ENCODE results near the gene DBF4B. TPM values are rescaled to one million over a fixed set of nuclear protein-coding genes. Genes with fewer than 3 reads are reported as not detected.

The DBF4B gene
- total and polyA plus RNA-seq, 2 of the 13 experiments (the other 11 are each of a cell fraction or from before 2014, with no cell fraction given) = 11.7 to 13.2 TPM

DNA sequence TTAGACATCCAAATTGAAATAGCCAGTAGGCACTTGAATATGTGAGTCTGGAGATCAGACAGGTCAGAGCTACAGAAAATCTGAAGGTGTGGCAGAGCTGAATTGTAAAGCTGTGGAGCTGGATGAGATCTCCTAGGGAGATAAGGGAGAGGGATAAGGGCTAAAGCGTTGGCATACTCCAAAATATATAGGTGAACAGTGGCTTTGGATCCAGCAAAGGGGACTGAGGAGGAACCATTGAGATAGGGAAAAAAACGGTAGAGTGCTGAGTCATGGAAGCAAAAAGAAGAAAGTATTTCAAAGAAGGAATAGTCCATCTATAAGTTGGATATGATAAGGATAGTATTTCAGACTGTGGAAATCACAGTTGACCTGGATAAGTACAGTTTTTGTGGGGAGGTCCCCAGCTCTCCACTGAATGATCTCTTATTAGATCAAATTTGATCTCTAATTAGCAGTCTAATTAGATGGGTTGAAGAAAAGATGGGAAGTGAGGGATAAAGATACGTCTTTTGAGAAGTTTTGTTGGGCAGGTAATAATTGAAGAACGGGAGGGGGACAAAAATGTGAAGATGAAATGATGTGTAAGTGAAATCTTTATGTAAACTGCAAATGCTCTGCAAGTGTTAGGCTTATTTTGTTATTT, 587 bp upstream of the DBF4B start (continued):
- TF ChIP-seq, protein P1, sequence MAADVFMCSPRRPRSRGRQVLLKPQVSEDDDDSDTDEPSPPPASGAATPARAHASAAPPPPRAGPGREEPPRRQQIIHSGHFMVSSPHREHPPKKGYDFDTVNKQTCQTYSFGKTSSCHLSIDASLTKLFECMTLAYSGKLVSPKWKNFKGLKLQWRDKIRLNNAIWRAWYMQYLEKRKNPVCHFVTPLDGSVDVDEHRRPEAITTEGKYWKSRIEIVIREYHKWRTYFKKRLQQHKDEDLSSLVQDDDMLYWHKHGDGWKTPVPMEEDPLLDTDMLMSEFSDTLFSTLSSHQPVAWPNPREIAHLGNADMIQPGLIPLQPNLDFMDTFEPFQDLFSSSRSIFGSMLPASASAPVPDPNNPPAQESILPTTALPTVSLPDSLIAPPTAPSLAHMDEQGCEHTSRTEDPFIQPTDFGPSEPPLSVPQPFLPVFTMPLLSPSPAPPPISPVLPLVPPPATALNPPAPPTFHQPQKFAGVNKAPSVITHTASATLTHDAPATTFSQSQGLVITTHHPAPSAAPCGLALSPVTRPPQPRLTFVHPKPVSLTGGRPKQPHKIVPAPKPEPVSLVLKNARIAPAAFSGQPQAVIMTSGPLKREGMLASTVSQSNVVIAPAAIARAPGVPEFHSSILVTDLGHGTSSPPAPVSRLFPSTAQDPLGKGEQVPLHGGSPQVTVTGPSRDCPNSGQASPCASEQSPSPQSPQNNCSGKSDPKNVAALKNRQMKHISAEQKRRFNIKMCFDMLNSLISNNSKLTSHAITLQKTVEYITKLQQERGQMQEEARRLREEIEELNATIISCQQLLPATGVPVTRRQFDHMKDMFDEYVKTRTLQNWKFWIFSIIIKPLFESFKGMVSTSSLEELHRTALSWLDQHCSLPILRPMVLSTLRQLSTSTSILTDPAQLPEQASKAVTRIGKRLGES (CRISPR knock-in tag; IDR thresholded peaks at IDR 0.05; ENCODE audit: borderline replicate concordance) = 0 out of 2 replicates have a peak, but pooled peaks have one; percentile 29
- 0 out of 2 replicates have a peak, but pooled peaks have one; percentile 26 for TF ChIP-seq REL (CRISPR knock-in tag; conservative IDR thresholded peaks at IDR 0.05)
- TF ChIP-seq PTBP1 (IDR thresholded peaks at IDR 0.05; ENCODE audit: low read depth, low read length, poor library complexity, severe bottlenecking) = no peak
- TF ChIP-seq NCOR1 (IDR thresholded peaks at IDR 0.05; ENCODE audit: borderline replicate concordance, low read length) = no peak
- TF ChIP-seq ZNF460 (CRISPR knock-in tag; IDR thresholded peaks at IDR 0.05; ENCODE audit: borderline replicate concordance) = 0 out of 2 replicates have a peak, but pooled peaks have one; percentile 3
- no peak for TF ChIP-seq ZNF253 (CRISPR knock-in tag; IDR thresholded peaks at IDR 0.05; ENCODE audit: borderline replicate concordance)
- TF ChIP-seq KDM2A (CRISPR knock-in tag; IDR thresholded peaks at IDR 0.05; ENCODE audit: borderline replicate concordance, low read depth) = no peak
- TF ChIP-seq, protein P2, sequence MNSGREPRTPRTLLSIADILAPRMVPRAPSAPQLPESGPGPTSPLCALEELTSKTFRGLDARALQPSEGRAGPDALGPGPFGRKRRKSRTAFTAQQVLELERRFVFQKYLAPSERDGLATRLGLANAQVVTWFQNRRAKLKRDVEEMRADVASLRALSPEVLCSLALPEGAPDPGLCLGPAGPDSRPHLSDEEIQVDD (CRISPR knock-in tag; IDR thresholded peaks at IDR 0.05; ENCODE audit: borderline replicate concordance) = no peak
- no peak for TF ChIP-seq ELF4 (CRISPR knock-in tag; IDR thresholded peaks at IDR 0.05; ENCODE audit: borderline replicate concordance)
- peak; percentile 56; the same call in 1 of the 2 replicates for TF ChIP-seq NFE2 (CRISPR knock-in tag; IDR thresholded peaks at IDR 0.05)
- no peak for TF ChIP-seq ZZZ3 (CRISPR knock-in tag; IDR thresholded peaks at IDR 0.05; ENCODE audit: borderline replicate concordance)
- TF ChIP-seq ZNF263 (CRISPR knock-in tag; IDR thresholded peaks at IDR 0.05) = no peak
- TF ChIP-seq, protein P3, sequence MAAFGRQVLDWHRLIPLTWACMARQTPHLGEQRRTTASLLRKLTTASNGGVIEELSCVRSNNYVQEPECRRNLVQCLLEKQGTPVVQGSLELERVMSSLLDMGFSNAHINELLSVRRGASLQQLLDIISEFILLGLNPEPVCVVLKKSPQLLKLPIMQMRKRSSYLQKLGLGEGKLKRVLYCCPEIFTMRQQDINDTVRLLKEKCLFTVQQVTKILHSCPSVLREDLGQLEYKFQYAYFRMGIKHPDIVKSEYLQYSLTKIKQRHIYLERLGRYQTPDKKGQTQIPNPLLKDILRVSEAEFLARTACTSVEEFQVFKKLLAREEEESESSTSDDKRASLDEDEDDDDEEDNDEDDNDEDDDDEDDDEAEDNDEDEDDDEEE (CRISPR knock-in tag; IDR thresholded peaks at IDR 0.05) = no peak
- no peak for TF ChIP-seq ZNF326 (CRISPR knock-in tag; IDR thresholded peaks at IDR 0.05; ENCODE audit: borderline replicate concordance)
- TF ChIP-seq, protein P4, sequence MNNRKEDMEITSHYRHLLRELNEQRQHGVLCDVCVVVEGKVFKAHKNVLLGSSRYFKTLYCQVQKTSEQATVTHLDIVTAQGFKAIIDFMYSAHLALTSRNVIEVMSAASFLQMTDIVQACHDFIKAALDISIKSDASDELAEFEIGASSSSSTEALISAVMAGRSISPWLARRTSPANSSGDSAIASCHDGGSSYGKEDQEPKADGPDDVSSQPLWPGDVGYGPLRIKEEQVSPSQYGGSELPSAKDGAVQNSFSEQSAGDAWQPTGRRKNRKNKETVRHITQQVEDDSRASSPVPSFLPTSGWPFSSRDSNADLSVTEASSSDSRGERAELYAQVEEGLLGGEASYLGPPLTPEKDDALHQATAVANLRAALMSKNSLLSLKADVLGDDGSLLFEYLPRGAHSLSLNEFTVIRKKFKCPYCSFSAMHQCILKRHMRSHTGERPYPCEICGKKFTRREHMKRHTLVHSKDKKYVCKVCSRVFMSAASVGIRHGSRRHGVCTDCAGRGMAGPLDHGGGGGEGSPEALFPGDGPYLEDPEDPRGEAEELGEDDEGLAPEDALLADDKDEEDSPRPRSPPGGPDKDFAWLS (CRISPR knock-in tag; IDR thresholded peaks at IDR 0.05; ENCODE audit: borderline replicate concordance) = no peak
- TF ChIP-seq, protein P5, sequence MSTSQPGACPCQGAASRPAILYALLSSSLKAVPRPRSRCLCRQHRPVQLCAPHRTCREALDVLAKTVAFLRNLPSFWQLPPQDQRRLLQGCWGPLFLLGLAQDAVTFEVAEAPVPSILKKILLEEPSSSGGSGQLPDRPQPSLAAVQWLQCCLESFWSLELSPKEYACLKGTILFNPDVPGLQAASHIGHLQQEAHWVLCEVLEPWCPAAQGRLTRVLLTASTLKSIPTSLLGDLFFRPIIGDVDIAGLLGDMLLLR (CRISPR knock-in tag; IDR thresholded peaks at IDR 0.05) = no peak
- no peak for TF ChIP-seq U2AF2 (IDR thresholded peaks at IDR 0.05; ENCODE audit: low read depth, low read length)
- TF ChIP-seq, protein P6, sequence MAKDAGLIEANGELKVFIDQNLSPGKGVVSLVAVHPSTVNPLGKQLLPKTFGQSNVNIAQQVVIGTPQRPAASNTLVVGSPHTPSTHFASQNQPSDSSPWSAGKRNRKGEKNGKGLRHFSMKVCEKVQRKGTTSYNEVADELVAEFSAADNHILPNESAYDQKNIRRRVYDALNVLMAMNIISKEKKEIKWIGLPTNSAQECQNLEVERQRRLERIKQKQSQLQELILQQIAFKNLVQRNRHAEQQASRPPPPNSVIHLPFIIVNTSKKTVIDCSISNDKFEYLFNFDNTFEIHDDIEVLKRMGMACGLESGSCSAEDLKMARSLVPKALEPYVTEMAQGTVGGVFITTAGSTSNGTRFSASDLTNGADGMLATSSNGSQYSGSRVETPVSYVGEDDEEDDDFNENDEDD (CRISPR knock-in tag; IDR thresholded peaks at IDR 0.05; ENCODE audit: borderline replicate concordance) = no peak
- no peak for TF ChIP-seq ZNF792 (CRISPR knock-in tag; IDR thresholded peaks at IDR 0.05)

Measured in HepG2 (cell line).